HepG2 (cell line): Measurements from ENCODE around the gene TTC28. TPM values are rescaled to one million over a fixed set of nuclear protein-coding genes. Genes with fewer than 3 reads are reported as not detected.

Experiments
- ATAC-seq: fragments of 200-7000 bp; cut with Tn5 transposase; 3 replicates; pipeline ENCODE4 v1.9.1; 2020; ENCODE audit warnings: mild to moderate bottlenecking, moderate library complexity
- BruUV-seq: library from RNA; stranded (reverse); fragments of 400-500 nt; replicated peaks from 2 replicates; lab custom pipeline; 2021; lab: Mats Ljungman, UMichigan
- CTCF ChIA-PET: fragments of 300-600 bp; formaldehyde crosslinking; extraction: SDS; loops from one replicate; lab custom pipeline; 2021; ENCODE audit warnings: low total read pairs, inconsistent platforms, low intra/inter-chr PET ratio; lab: Yijun Ruan, JAX
- POLR2A ChIA-PET: fragments of 350-600 bp; sonication (Branson Sonifier 250); formaldehyde crosslinking; loops from one replicate; lab custom pipeline; 2020; ENCODE audit warnings: antibody characterized with exemption, inconsistent platforms; lab: Yijun Ruan, JAX
- DNase-seq: peaks from one replicate; pipeline ENCODE4 v3.0.0-alpha.2; 2015; ENCODE audit warnings: low spot score
- FAIRE-seq: peaks from 3 replicates; lab custom pipeline; 2011; peaks lifted over from hg19 to GRCh38; lab: Jason Lieb, UNC
- H2AFZ ChIP-seq: one replicate; pipeline ENCODE4 v1.6.1; 2011; ENCODE audit warnings: low read length, inconsistent platforms
- H3K27ac ChIP-seq: fragments of 300-600 bp; 3 replicates; pipeline ENCODE4 v1.8.0; 2011; ENCODE audit warnings: mixed run types, mild to moderate bottlenecking, mixed read lengths, low read length, inconsistent platforms; ENCODE audit not compliant: insufficient read depth; ENCODE audit errors: extremely low read length
- H3K27me3 ChIP-seq, 2 experiments: fragments of 200-600 bp in 1 of 2; 2 replicates in 1 of 2; 3 replicates in 1 of 2; pipeline versions ENCODE4 v1.6.0 to v1.8.0; 2011; ENCODE audit warnings: low read length in 2 of 2, mild to moderate bottlenecking in 2 of 2, moderate library complexity in 2 of 2, inconsistent platforms in 1 of 2; ENCODE audit not compliant: insufficient read depth in 2 of 2, control insufficient read depth in 1 of 2
- H3K36me3 ChIP-seq, 2 experiments: fragments of 200-600 bp in 1 of 2; replicated peaks in 1 of 2; 2 replicates in 1 of 2; 3 replicates in 1 of 2; pipeline versions ENCODE4 v1.5.1 to v1.8.0; 2011; ENCODE audit warnings: low read length in 2 of 2, inconsistent platforms in 1 of 2; ENCODE audit not compliant: insufficient read depth in 2 of 2, control insufficient read depth in 1 of 2
- H3K4me1 ChIP-seq: 2 replicates; pipeline ENCODE4 v1.5.1; 2012; ENCODE audit warnings: low read length, inconsistent platforms; ENCODE audit not compliant: insufficient read depth
- H3K4me2 ChIP-seq: 2 replicates; pipeline ENCODE4 v1.6.0; 2011; ENCODE audit warnings: low read depth, low read length, inconsistent platforms
- H3K4me3 ChIP-seq, 3 experiments: fragments of 200-600 bp in 1 of 3; sonication (generic), shearing (Covaris generic) in 1 of 3; replicated peaks in 1 of 3; 2 replicates each; pipeline ENCODE4 v1.5.1; 2011 to 2016; ENCODE audit warnings: low read length in 3 of 3, inconsistent platforms in 2 of 3, low read depth in 2 of 3, mild to moderate bottlenecking in 2 of 3, control low read depth in 1 of 3, mixed read lengths in 1 of 3; ENCODE audit not compliant: insufficient read depth in 1 of 3
- H3K79me2 ChIP-seq: one replicate; pipeline ENCODE4 v1.6.1; 2011; ENCODE audit warnings: low read length, inconsistent platforms; ENCODE audit not compliant: insufficient read depth
- H3K9ac ChIP-seq: 2 replicates; pipeline ENCODE4 v1.6.0; 2011; ENCODE audit warnings: mild to moderate bottlenecking, low read depth, low read length, inconsistent platforms; ENCODE audit not compliant: insufficient read depth
- H3K9me3 ChIP-seq: 2 replicates; pipeline ENCODE4 v1.5.1; 2012; ENCODE audit warnings: mild to moderate bottlenecking, low read length
- H4K20me1 ChIP-seq: 2 replicates; pipeline ENCODE4 v1.6.0; 2011; ENCODE audit warnings: inconsistent platforms, mild to moderate bottlenecking, low read length, moderate library complexity; ENCODE audit not compliant: insufficient read depth
- ARID4A ChIP-seq: sonication (generic); formaldehyde crosslinking; IDR thresholded peaks from 2 replicates; pipeline ENCODE4 v1.5.0; 2020; ENCODE audit warnings: mild to moderate bottlenecking, missing genetic modification reagents, borderline replicate concordance
- HMGA1 ChIP-seq: sonication (generic); formaldehyde crosslinking; conservative IDR thresholded peaks from 2 replicates; pipeline ENCODE4 v1.4.0; 2020; ENCODE audit warnings: missing genetic modification reagents
- MTERF4 ChIP-seq: sonication (generic); formaldehyde crosslinking; IDR thresholded peaks from 2 replicates; pipeline ENCODE4 v1.8.0; 2023; ENCODE audit warnings: mild to moderate bottlenecking, missing genetic modification reagents
- PHF5A ChIP-seq: IDR thresholded peaks from one replicate; pipeline ENCODE4 v1.6.1; 2018; ENCODE audit warnings: low read depth, missing genetic modification reagents; ENCODE audit not compliant: unreplicated experiment
- POGZ ChIP-seq: sonication (generic); formaldehyde crosslinking; IDR thresholded peaks from 2 replicates; pipeline ENCODE4 v1.4.0; 2020; ENCODE audit warnings: mild to moderate bottlenecking, missing genetic modification reagents
- REL ChIP-seq: sonication (generic); formaldehyde crosslinking; conservative IDR thresholded peaks from 2 replicates; pipeline ENCODE4 v1.8.0; 2022; ENCODE audit warnings: mild to moderate bottlenecking, missing genetic modification reagents, moderate library complexity
- REST ChIP-seq, 2 experiments: IDR thresholded peaks; 2 replicates each; pipeline ENCODE4 v1.6.1; 2011 to 2012; ENCODE audit warnings: low read length in 2 of 2, borderline replicate concordance in 1 of 2, low read depth in 1 of 2, mild to moderate bottlenecking in 1 of 2, moderate library complexity in 1 of 2
- SAFB2 ChIP-seq: sonication (generic); formaldehyde crosslinking; IDR thresholded peaks from 2 replicates; pipeline ENCODE4 v1.5.1; 2020; ENCODE audit warnings: missing genetic modification reagents, low read depth, mild to moderate bottlenecking, borderline replicate concordance
- YEATS4 ChIP-seq: sonication (generic); formaldehyde crosslinking; IDR thresholded peaks from 2 replicates; pipeline ENCODE4 v1.4.0; 2020; ENCODE audit warnings: missing genetic modification reagents, borderline replicate concordance
- ZNF276 ChIP-seq: sonication (generic); formaldehyde crosslinking; IDR thresholded peaks from 2 replicates; pipeline ENCODE4 v1.4.0; 2020; ENCODE audit warnings: mild to moderate bottlenecking, low read depth, missing genetic modification reagents
- ZNF569 ChIP-seq: sonication (generic); formaldehyde crosslinking; IDR thresholded peaks from 2 replicates; pipeline ENCODE4 v1.5.0; 2020; ENCODE audit warnings: mild to moderate bottlenecking, missing genetic modification reagents, moderate library complexity, borderline replicate concordance
- ZNF841 ChIP-seq: sonication (generic); formaldehyde crosslinking; IDR thresholded peaks from 2 replicates; pipeline ENCODE4 v1.8.1; 2023; ENCODE audit warnings: missing genetic modification reagents, borderline replicate concordance
- ZSCAN31 ChIP-seq: sonication (generic); formaldehyde crosslinking; IDR thresholded peaks from 2 replicates; pipeline ENCODE4 v1.5.0; 2020; ENCODE audit warnings: low read depth, mild to moderate bottlenecking, missing genetic modification reagents
- in situ Hi-C: cut with HindIII; loops from 2 replicates; pipeline ENCODE4 v1.10.0; 2017; ENCODE audit warnings: low pct_unique_long_range_greater_than_20kb; ENCODE audit not compliant: extremely low pct_ligation_motif_present
- intact Hi-C: fragments of 100-400 bp; cut with micrococcal nuclease; formaldehyde crosslinking; loops from one replicate; pipeline ENCODE4 v1.10.0; 2022; ENCODE audit not compliant: unreplicated experiment
- polyA plus RNA-seq, 8 experiments: library from polyadenylated mRNA; depleted of rRNA in 3 of 8; stranded (reverse) in 7 of 8; unstranded in 1 of 8; fragments of >200 nt; fragmentation: Illumina TruSeq in 4 of 8; extraction: Trizol in 4 of 8; gene quantifications; 2 replicates each; pipeline versions ENCODE4 v1.2.1 to v1.2.3, GENCODE V29; 2011 to 2016; ENCODE audit warnings: low read depth in 4 of 8, missing spikeins in 1 of 8, mixed read lengths in 1 of 8; ENCODE audit not compliant: insufficient read depth in 1 of 8
- total RNA-seq, 5 experiments: library from RNA; depleted of rRNA; stranded (reverse); fragments of >200 nt; fragmentation: Illumina TruSeq; extraction: Trizol; gene quantifications; 2 replicates each; pipeline ENCODE4 v1.2.3, GENCODE V29; 2016; ENCODE audit warnings: low read depth in 1 of 5

TTC28 gene
- total and polyA plus RNA-seq, 2 of the 13 experiments (the other 11 are each of a cell fraction or from before 2014, with no cell fraction given), result 4.2 to 13.1 TPM

- intact Hi-C loops, result no loop called here
- CTCF ChIA-PET, result no interaction called here
- Histone ChIP-seq H3K79me2 (no peaks in the 10 kb centered on the region), H3K36me3 (no peaks in the 10 kb centered on the region), H3K27ac (no peak overlapping the region), H3K27me3 (no peaks in the 10 kb centered on the region), H3K9ac (no peak overlapping the region), H4K20me1 (no peaks in the 10 kb centered on the region), H2AFZ (no peak overlapping the region), H3K9me3 (no peaks in the 10 kb centered on the region), H3K4me3 (no peak overlapping the region), H3K4me2 (no peak overlapping the region), H3K4me1 (no peaks in the 10 kb centered on the region)
- POLR2A ChIA-PET, result no interaction called here
- no TSS peak for BruUV-seq
- FAIRE-seq (no peak), DNase-seq (no peak), ATAC-seq (no peak)
- in situ Hi-C loops, result no loop called here
- TF ChIP-seq HMGA1 (CRISPR knock-in tag), result no peak
- TF ChIP-seq ZNF841, result no peak
- no peak for TF ChIP-seq ZNF569 (CRISPR knock-in tag)
- TF ChIP-seq ZNF276 (CRISPR knock-in tag), result no peak
- TF ChIP-seq POGZ (CRISPR knock-in tag), result no peak
- TF ChIP-seq PHF5A (CRISPR knock-in tag), result no peak
- no peak for TF ChIP-seq YEATS4 (CRISPR knock-in tag)
- TF ChIP-seq ARID4A (CRISPR knock-in tag), result no peak
- no peak for TF ChIP-seq MTERF4
- no peak for TF ChIP-seq REL (CRISPR knock-in tag)
- no peak for TF ChIP-seq REST (IDR thresholded peaks at IDR 0.05; ENCODE audit: borderline replicate concordance in 1 of 2, low read depth in 1 of 2, low read length in 2 of 2)
- no peak for TF ChIP-seq ZSCAN31
- TF ChIP-seq SAFB2 (CRISPR knock-in tag), result no peak
Observed at GRCh38 chr22:28171712-28172111, 507.9 kb downstream of the TTC28 start.
